SW 1271 (cell line): ENCODE results near the gene PMS1.
"Not testable (repeated sequence)": the region's sequence is repeated elsewhere in the genome, so short reads cannot be mapped to it uniquely, and the experiment has no call there.

Source experiments
- DNase-seq, 2 experiments: peaks; one replicate each; lab custom pipeline; 2025; lab: John Stamatoyannopoulos, UW

PMS1 gene

GRCh38 chr2:189818249-189819038, 34.2 kb downstream of the PMS1 start:
- DNase-seq = no peak

GRCh38 chr2:189819297-189819704, 35.1 kb downstream of the PMS1 start:
- DNase-seq = peak in 1 of 2 experiments; percentile 13

GRCh38 chr2:189821953-189822748, 37.9 kb downstream of the PMS1 start:
- DNase-seq = peak in 1 of 2 experiments; percentile 44

- DNase-seq = no peak
These were observed 40.6 kb downstream of the PMS1 start for GRCh38 chr2:189824694-189825396.

GRCh38 chr2:189826039-189826438, 41.8 kb downstream of the PMS1 start:
- DNase-seq = no peak

GRCh38 chr2:189829102-189829833, 45.0 kb downstream of the PMS1 start:
- DNase-seq = no peak

- no peak for DNase-seq
These were observed 46.3 kb downstream of the PMS1 start for GRCh38 chr2:189830510-189830909.

- no peak for DNase-seq
These were observed 49.8 kb downstream of the PMS1 start for GRCh38 chr2:189834059-189834458.

- not testable (repeated sequence) for DNase-seq
These were observed 50.4 kb downstream of the PMS1 start for GRCh38 chr2:189834642-189835041.

GRCh38 chr2:189835855-189836558, 51.8 kb downstream of the PMS1 start:
- no peak for DNase-seq

- peak in 1 of 2 experiments; percentile 19 for DNase-seq
These were observed 52.4 kb downstream of the PMS1 start for GRCh38 chr2:189836644-189837043.

GRCh38 chr2:189837326-189837725, 53.1 kb downstream of the PMS1 start:
- DNase-seq = no peak

- DNase-seq = no peak
These were observed 56.8 kb downstream of the PMS1 start for GRCh38 chr2:189841019-189841418.

GRCh38 chr2:189848276-189848675, 64.0 kb downstream of the PMS1 start:
- no peak for DNase-seq

GRCh38 chr2:189849550-189849949, 65.3 kb downstream of the PMS1 start:
- no peak for DNase-seq

GRCh38 chr2:189851174-189851826, 67.0 kb downstream of the PMS1 start:
- no peak for DNase-seq

GRCh38 chr2:189854187-189854586, 69.9 kb downstream of the PMS1 start:
- DNase-seq = no peak

GRCh38 chr2:189854940-189855339, 70.7 kb downstream of the PMS1 start:
- no peak for DNase-seq

- DNase-seq = no peak
These were observed 74.0 kb downstream of the PMS1 start for GRCh38 chr2:189858291-189858690.

GRCh38 chr2:189860161-189860560, 75.9 kb downstream of the PMS1 start:
- no peak for DNase-seq

- no peak for DNase-seq
These were observed 78.5 kb downstream of the PMS1 start for GRCh38 chr2:189862751-189863150.
